GM12801 (cell line): ENCODE data around the gene FHIP2A.

Experiments
- TF ChIP-seq, protein P1 (sequence below): IDR thresholded peaks from one replicate; pipeline ENCODE4 v1.5.1; 2011; ENCODE audit warnings: control low read depth; ENCODE audit not compliant: insufficient read length; ENCODE audit errors: extremely low read depth

The FHIP2A gene

GRCh38 chr10:114821293-114821914 lies at the start of gene FHIP2A:
Gene FHIP2A, plus strand, starts transcription at chr10:114821780. Its CDS starts 299 bp downstream, at chr10:114822079.
- TF ChIP-seq, protein P1, sequence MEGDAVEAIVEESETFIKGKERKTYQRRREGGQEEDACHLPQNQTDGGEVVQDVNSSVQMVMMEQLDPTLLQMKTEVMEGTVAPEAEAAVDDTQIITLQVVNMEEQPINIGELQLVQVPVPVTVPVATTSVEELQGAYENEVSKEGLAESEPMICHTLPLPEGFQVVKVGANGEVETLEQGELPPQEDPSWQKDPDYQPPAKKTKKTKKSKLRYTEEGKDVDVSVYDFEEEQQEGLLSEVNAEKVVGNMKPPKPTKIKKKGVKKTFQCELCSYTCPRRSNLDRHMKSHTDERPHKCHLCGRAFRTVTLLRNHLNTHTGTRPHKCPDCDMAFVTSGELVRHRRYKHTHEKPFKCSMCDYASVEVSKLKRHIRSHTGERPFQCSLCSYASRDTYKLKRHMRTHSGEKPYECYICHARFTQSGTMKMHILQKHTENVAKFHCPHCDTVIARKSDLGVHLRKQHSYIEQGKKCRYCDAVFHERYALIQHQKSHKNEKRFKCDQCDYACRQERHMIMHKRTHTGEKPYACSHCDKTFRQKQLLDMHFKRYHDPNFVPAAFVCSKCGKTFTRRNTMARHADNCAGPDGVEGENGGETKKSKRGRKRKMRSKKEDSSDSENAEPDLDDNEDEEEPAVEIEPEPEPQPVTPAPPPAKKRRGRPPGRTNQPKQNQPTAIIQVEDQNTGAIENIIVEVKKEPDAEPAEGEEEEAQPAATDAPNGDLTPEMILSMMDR: no peak

DNA sequence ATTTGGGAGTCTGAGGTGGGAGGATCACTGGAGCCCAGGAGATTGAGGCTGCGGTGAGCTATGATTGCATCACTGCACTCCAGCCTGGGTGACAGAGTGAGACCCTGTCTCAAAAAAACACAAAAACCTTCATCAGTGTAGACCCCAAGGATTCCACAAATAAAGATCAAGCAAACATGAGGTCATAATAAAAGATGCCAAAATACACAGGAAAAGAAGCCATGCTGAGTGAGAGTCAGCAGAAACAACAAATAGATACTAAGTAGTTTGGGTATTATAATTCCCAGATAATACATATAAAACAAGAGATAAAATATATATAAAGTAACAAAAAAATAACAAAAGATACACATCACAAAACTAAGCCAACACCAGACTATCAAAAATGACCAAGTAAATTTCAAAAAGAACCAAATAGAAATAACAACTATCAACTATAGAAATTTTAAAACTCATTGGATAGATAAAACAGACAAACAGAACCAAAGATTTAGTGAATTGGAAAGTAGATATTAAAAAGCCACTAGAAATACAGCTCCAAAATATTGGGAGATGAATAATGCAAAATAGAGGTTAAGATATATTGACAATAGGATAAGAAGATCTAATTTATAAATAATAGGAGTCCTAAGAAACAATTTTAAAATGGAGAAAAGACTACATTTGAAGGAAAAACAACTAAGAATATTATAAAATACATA lies 48.9 kb upstream of the FHIP2A start:
- TF ChIP-seq, protein P1: no peak

DNA sequence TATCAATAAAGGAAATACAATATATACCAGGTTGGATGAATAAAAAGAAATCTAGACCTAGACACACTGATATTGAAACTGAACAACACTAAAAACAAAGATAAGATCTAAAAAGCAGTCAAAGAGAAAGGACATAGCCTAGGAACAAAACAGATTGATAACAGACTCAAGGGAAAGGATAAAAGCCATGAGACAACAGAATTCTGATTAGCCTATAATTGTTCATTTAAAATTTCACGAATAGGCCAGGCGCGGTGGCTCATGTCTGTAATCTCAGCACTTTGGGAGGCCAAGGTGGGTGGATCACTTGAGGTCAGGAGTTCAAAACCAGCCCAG lies 48.4 kb upstream of the FHIP2A start:
- TF ChIP-seq, protein P1: no peak

- TF ChIP-seq, protein P1: no peak
Observed at GRCh38 chr10:114777415-114777814, 44.2 kb upstream of the FHIP2A start.

- TF ChIP-seq, protein P1: no peak
Observed at GRCh38 chr10:114779803-114780576, 41.6 kb upstream of the FHIP2A start.

GRCh38 chr10:114780577-114781184 lies 40.9 kb upstream of the FHIP2A start:
- TF ChIP-seq, protein P1: no peak

DNA sequence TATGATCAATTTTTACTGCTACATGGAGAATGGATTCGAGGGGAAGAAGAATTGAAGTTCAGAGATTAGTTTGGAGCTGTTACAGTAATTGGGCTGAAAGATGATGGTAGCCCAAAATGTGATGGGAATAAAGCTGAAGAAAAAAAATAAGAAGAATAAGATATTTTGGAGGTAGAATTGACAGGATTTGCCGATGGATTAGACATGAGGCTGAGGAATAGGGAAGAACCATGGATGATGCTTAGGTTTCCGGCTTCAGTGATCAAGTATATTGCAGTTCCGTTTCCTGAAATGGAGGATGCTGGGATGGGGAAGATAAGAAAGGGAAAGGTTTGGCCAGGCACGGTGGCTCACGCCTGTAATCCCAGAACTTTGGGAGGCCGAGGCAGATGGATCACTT lies 38.9 kb upstream of the FHIP2A start:
- TF ChIP-seq, protein P1: no peak
